Dendritic cell treated with granulocyte-macrophage colony-stimulating factor and Interleukin-4, amounts not matched to agents 40 ng/mL and 50 ng/mL, for 4 days (primary cell): Measurements from ENCODE around the gene JAK1.
"Not testable (repeated sequence)": the region's sequence is repeated elsewhere in the genome, so short reads cannot be mapped to it uniquely, and the experiment has no call there.

Experiments
- H3K27ac Mint-ChIP-seq: one replicate; pipeline ENCODE4 v1.8.0; 2022; ENCODE audit warnings: mild to moderate bottlenecking, mixed read lengths
- H3K27me3 Mint-ChIP-seq: one replicate; pipeline ENCODE4 v1.8.0; 2022; ENCODE audit warnings: mild to moderate bottlenecking, mixed read lengths
- H3K36me3 Mint-ChIP-seq: one replicate; pipeline ENCODE4 v1.8.0; 2022; ENCODE audit warnings: low read depth, mixed read lengths
- H3K4me1 Mint-ChIP-seq: one replicate; pipeline ENCODE4 v1.8.0; 2022; ENCODE audit warnings: low read depth, mixed read lengths
- H3K4me3 Mint-ChIP-seq: one replicate; pipeline ENCODE4 v1.8.0; 2022; ENCODE audit warnings: mild to moderate bottlenecking, moderate library complexity, mixed read lengths
- H3K9me3 Mint-ChIP-seq: one replicate; pipeline ENCODE4 v1.8.0; 2022; ENCODE audit warnings: mixed read lengths
- intact Hi-C: fragments of 100-400 bp; cut with micrococcal nuclease; formaldehyde crosslinking; loops from one replicate; pipeline ENCODE4 v1.15.0; 2022

The JAK1 gene

DNA sequence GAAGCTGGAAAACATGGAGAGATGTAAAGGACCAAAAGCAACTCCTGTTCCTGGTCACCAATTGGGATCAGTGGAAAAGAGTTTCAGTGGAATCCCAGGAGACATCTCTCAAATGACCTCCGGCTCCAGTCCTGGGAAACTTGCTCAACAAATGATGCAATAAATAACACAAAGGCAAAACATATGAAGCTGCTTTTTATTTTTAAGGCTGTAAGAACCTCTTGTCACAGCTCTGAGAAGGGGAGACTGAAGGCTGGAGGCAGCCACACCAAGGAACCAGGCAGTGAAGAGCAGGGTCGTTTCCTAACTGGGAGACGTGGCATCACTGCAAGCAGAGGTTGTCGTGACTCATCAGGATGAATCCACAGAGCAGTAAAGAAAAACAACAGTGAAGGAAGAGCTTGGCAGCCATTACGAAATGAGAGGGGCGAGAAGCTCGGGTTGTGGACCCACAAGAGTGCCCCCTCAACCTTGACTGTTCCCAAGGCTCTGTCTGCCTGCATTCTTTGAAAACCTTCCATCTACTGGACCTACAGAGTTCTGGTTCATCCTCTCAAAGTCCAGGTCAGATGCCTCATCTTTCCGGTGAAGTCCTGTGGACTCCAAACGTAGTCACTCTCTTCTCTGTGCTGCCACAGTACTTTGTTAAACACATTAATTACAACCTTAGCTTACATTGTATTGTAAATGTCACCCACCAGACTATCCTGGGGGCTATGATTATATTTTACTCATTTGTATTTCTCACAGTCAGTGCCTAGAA, 32.1 kb downstream of the JAK1 start:
- Mint-ChIP-seq H3K27me3 (no peaks in the 10 kb centered on the region), H3K36me3 (no peaks in the 10 kb centered on the region), H3K9me3 (no peaks in the 10 kb centered on the region), H3K4me1 (peaks cover 70% of the 10 kb centered on the region), H3K27ac (peak overlapping the region; percentile 83), H3K4me3 (no peak overlapping the region)
- intact Hi-C loops: no loop called here

DNA sequence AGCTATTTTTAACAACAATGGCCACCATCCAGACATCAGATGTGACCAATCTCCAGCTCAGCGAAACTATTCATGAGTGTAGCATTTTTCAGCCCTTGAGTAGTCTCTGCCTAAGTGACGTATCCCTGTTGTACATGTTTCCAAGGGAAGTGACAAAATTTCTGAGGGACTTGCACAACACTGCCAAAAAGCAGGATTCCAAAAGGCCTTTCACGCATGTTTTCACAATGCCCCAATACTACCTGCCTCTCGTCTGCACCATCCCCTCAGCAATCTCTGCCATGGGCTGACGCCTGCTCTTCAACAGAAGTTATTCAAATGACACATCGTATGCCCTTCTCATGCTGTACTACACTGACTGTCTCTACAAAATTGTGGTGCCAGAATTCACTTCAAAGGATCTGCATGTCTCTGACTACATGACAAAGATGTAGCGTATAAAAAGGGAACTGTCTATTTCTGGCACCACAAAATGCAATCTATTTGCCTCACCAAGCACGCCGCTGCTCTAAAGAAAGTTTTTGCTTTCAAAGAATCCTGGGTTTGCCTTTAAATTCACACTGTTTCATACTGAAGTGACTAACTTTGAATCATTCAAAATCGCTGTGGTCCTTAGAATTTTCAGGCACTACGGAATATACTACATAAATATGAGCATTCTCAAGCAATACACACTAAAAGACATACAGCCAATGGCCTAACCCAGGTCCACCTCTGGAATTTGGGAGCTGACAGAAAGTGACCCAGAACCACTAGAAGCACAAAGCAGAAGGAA, 32.9 kb downstream of the JAK1 start:
- no peaks in the 10 kb centered on the region for H3K27me3 Mint-ChIP-seq
- intact Hi-C loops: loop anchor here (2.0 kb wide), 1 partner anchor 67 kb away; no protein-coding TSS in a partner anchor
- H3K27ac Mint-ChIP-seq: peak overlapping the region; percentile 83
- no peaks in the 10 kb centered on the region for H3K36me3 Mint-ChIP-seq
- peak overlapping the region; percentile 20 for H3K4me3 Mint-ChIP-seq
- H3K4me1 Mint-ChIP-seq: peaks cover 65% of the 10 kb centered on the region
- H3K9me3 Mint-ChIP-seq: no peaks in the 10 kb centered on the region

DNA sequence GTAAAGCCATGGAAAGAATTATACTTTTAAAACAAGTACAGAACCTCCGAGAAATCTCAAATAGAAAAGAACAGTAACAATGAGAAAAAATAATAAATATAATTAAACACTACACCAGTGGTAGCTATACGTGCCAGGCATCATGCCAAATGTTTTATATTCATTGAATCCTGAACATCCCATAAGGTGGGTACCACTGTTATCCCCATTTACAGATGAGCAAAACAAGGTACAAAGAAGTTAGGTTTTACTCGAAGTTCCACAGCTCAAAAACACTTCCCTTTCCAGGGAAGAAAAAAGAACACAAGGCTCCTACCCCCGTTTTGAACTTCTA, 33.4 kb downstream of the JAK1 start:
- Mint-ChIP-seq H3K4me3 (peak overlapping the region; percentile 20), H3K4me1 (peaks cover 67% of the 10 kb centered on the region), H3K27ac (peak overlapping the region; percentile 83), H3K9me3 (no peaks in the 10 kb centered on the region), H3K36me3 (no peaks in the 10 kb centered on the region), H3K27me3 (no peaks in the 10 kb centered on the region)
- intact Hi-C loops: loop anchor here (2.0 kb wide), 1 partner anchor 68 kb away; no protein-coding TSS in a partner anchor

DNA sequence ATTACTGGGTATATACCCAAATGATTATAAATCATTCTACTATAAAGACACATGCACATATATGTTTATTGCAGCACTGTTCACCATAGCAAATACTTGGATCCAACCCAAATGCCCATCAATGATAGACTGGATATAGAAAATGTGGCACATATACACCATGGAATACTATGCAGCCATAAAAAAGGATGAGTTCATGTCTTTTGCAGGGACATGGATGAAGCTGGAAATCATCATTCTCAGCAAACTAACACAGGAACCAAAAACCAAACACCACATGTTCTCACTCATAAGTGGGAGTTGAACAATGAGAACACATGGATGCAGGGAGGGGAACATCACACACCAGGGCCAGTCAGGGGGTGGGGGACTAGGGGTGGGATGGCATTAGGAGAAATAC, 35.7 kb downstream of the JAK1 start:
- H3K9me3 Mint-ChIP-seq, H3K4me3 Mint-ChIP-seq, H3K36me3 Mint-ChIP-seq, H3K27me3 Mint-ChIP-seq, H3K27ac Mint-ChIP-seq, intact Hi-C loops: not testable (repeated sequence)
- peaks cover 71% of the 10 kb centered on the region for H3K4me1 Mint-ChIP-seq

DNA sequence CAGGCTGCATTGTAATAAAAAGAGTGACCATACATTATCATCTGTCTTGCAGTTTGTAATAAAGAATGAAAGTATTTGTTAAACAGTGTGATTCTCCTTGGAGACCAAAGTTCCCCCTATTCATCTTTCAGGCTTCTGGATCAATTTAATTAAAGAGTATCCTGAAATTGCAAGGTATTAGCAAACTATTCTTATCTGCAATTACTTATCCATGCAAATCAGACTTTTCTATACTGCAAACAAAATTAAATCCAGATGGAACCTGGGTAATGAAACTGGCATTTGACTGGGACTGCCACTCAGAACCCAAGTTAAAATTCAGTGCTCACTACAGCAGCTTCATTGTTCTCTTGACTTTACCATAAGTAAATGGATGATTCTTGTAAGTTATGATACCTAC, 37.1 kb downstream of the JAK1 start:
- Mint-ChIP-seq H3K4me1 (peaks cover 70% of the 10 kb centered on the region), H3K36me3 (peaks cover 7% of the 10 kb centered on the region), H3K9me3 (no peaks in the 10 kb centered on the region), H3K4me3 (no peak overlapping the region), H3K27me3 (no peaks in the 10 kb centered on the region), H3K27ac (no peak overlapping the region)
- intact Hi-C loops: no loop called here

DNA sequence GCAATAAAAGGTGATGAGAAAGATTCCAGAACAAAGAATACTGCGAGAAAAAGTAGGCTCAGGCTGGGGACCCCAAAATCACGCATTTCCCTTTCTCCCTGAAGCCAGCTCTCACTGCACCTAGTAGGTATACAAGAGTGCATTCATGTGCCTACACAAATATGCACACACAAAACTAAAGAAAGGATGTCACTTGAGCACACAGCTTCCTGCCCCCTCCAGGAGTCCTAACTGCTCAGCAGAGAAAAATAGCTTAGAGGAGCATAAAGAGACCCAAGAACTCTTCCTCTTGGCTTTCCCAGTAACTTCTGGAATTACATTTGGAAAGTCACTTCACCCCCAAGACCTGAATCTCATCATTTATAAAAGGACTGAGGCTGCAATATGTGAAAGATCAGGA, 38.0 kb downstream of the JAK1 start:
- H3K9me3 Mint-ChIP-seq: no peaks in the 10 kb centered on the region
- peaks cover 65% of the 10 kb centered on the region for H3K4me1 Mint-ChIP-seq
- H3K4me3 Mint-ChIP-seq: no peak overlapping the region
- H3K27ac Mint-ChIP-seq: no peak overlapping the region
- H3K36me3 Mint-ChIP-seq: peaks cover 7% of the 10 kb centered on the region
- intact Hi-C loops: no loop called here
- no peaks in the 10 kb centered on the region for H3K27me3 Mint-ChIP-seq

DNA sequence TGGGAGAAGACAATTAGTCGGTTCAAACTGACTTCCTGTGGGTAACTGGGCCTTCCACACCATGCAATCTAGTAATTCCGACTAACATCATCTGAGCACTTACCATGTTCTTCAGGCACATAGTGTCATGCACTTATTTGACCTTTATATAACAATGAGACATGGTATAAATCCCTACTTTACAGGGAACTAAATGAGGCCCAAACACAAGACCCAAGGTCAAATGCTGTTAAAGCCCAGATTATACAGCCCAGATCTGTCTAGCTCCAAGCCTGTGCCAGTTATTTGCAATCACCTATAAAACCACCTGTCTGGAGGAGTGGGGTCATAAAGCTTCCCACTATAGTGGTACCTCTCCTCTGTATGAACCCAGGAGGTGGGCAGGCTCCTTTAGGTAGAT, 40.8 kb downstream of the JAK1 start:
- Mint-ChIP-seq H3K27me3 (no peaks in the 10 kb centered on the region), H3K9me3 (no peaks in the 10 kb centered on the region), H3K36me3 (peaks cover 7% of the 10 kb centered on the region), H3K4me1 (peaks cover 72% of the 10 kb centered on the region), H3K4me3 (no peak overlapping the region), H3K27ac (no peak overlapping the region)
- intact Hi-C loops: no loop called here

DNA sequence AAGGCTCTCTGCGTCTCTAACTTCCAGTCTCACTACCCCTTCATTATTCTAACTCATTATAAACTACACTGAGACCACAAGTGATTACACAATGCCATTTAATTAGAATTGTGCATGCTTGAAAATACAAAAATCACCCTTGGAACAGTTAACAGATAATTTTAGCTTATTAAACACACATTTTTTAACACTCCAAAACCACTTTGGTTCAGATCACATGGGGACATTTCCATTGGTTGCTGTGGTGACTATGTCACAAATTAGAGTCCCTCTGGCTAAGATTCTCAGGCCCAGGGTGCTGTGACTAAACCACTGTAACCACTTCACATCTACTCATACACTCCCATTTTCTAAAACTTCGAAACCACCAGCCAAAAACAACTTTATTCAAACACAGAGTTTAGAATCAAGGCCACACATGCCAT, 43.0 kb downstream of the JAK1 start:
- intact Hi-C loops: loop anchor here (5.0 kb wide), 1 partner anchor 34 kb away; no protein-coding TSS in a partner anchor

DNA sequence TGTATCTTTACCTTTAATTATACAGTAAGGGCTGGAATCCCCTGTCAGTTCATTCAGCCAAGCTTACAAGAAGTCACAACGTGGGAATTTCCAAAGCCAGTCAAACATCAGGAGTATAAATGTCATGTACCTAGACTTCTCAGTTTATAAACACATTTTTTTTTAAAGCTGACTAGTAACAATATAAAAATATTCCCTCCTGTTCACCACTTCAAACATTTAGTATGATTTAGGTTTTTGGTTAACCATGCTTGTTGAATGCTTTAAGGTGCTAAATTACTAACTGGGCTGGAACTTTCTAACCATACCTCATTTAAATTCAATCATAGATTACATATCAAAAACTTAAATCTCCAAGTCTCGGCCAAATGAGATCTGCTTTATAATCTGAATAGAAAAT, 44.0 kb downstream of the JAK1 start:
- Mint-ChIP-seq H3K36me3 (peaks cover 7% of the 10 kb centered on the region), H3K27ac (no peak overlapping the region), H3K9me3 (no peaks in the 10 kb centered on the region), H3K27me3 (no peaks in the 10 kb centered on the region), H3K4me3 (no peak overlapping the region), H3K4me1 (peaks cover 66% of the 10 kb centered on the region)
- intact Hi-C loops: loop anchor here (5.0 kb wide), 1 partner anchor 35 kb away; no protein-coding TSS in a partner anchor

More for the DNA sequence above, 43.0 kb downstream of the JAK1 start:
- Mint-ChIP-seq H3K9me3 (no peaks in the 10 kb centered on the region), H3K36me3 (peaks cover 7% of the 10 kb centered on the region), H3K27ac (peak overlapping the region; percentile 7), H3K4me3 (no peak overlapping the region), H3K27me3 (no peaks in the 10 kb centered on the region), H3K4me1 (peaks cover 62% of the 10 kb centered on the region)

DNA sequence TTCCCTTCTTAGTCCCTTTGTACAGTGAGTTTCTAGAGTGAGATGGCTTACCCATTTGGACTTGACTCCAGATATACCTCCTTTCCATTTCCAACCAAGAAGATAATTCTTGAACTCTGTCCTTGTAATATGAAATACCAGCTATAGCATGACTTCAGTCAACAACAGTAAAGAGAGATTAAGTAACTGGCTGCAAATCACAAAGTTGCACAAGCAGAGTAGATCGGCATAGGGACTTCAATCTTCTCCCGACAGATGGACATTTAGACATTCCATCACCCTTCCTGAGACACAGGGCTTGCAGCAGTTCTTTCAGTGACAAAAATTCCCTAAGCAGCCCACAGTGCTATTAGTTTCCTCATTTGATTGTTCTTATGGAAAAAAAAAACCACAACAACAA, 44.6 kb downstream of the JAK1 start:
- Mint-ChIP-seq H3K4me1 (peaks cover 67% of the 10 kb centered on the region), H3K4me3 (no peak overlapping the region), H3K36me3 (peaks cover 2% of the 10 kb centered on the region), H3K27ac (no peak overlapping the region), H3K27me3 (no peaks in the 10 kb centered on the region), H3K9me3 (no peaks in the 10 kb centered on the region)
- intact Hi-C loops: loop anchor here (5.0 kb wide), 1 partner anchor 36 kb away; no protein-coding TSS in a partner anchor

DNA sequence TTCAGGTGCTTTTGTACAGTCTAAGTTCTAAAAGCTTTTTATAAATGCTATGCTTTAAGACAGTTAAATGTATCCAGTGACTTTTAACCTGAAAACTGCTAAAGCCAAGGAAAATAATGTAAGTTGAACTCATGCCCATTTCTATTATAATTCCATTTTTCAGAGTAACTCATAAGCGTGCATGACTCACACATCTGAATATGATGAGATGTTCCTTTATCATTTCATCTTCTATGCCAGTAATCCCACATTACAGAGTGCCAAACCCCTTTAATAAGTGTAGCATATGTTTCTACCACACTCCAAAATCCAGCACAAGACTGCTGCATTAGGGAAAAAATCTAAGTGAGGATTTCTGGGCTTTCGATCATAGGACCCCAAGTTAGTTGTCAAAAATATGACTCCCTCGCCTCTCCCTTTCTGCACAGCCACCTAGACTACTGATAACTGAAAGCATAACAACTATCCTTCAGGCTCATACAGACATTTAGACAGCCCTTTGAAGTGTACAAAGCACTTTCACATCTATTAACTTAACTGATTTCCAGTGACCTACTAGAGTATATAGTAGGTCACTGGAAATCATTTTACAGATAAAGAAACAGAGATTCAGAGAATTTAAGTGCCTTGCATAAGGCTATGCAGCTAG, 45.3 kb downstream of the JAK1 start:
- no peak overlapping the region for H3K27ac Mint-ChIP-seq
- H3K27me3 Mint-ChIP-seq: no peaks in the 10 kb centered on the region
- peaks cover 65% of the 10 kb centered on the region for H3K4me1 Mint-ChIP-seq
- no peak overlapping the region for H3K4me3 Mint-ChIP-seq
- no peaks in the 10 kb centered on the region for H3K36me3 Mint-ChIP-seq
- intact Hi-C loops: loop anchor here (5.0 kb wide), 1 partner anchor 36 kb away; no protein-coding TSS in a partner anchor
- H3K9me3 Mint-ChIP-seq: no peaks in the 10 kb centered on the region

DNA sequence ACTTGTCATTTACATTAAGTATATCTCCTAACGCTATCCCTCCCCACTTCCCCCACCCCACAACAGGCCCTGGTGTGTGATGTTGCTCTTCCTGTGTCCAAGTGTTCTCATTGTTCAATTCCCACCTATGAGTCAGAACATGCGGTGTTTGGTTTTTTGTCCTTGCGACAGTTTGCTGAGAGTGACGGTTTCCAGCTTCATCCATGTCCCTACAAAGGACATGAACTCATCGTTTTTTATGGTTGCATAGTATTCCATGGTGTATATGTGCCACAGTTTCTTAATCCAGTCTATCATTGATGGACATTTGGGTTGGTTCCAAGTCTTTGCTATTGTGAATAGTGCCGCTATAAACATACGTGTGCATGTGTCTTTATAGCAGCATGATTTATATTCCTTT, 47.2 kb downstream of the JAK1 start:
- H3K27me3 Mint-ChIP-seq, intact Hi-C loops, H3K36me3 Mint-ChIP-seq, H3K9me3 Mint-ChIP-seq, H3K27ac Mint-ChIP-seq, H3K4me3 Mint-ChIP-seq: not testable (repeated sequence)
- peaks cover 63% of the 10 kb centered on the region for H3K4me1 Mint-ChIP-seq

DNA sequence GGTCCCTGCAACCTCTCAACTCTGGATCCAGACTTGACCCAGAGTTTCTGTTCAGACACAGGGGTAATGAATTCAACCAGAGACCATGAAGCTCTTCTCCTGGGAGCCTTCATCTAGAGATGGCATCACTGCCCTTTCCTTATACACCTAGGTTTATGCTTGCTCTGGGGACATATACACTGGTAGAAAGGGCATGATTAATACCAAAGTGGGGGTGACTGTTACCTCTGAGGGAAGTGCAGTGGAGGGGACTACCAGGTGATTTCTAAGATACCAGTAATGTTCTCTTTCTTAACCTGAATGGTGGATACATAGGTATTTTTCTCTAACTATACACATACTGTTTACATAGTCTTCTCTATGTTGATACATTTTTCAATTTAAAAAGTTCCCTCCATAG, 48.4 kb downstream of the JAK1 start:
- intact Hi-C loops: no loop called here
- Mint-ChIP-seq H3K27me3 (no peaks in the 10 kb centered on the region), H3K36me3 (no peaks in the 10 kb centered on the region), H3K9me3 (no peaks in the 10 kb centered on the region), H3K4me3 (no peak overlapping the region), H3K4me1 (peaks cover 61% of the 10 kb centered on the region), H3K27ac (no peak overlapping the region)

DNA sequence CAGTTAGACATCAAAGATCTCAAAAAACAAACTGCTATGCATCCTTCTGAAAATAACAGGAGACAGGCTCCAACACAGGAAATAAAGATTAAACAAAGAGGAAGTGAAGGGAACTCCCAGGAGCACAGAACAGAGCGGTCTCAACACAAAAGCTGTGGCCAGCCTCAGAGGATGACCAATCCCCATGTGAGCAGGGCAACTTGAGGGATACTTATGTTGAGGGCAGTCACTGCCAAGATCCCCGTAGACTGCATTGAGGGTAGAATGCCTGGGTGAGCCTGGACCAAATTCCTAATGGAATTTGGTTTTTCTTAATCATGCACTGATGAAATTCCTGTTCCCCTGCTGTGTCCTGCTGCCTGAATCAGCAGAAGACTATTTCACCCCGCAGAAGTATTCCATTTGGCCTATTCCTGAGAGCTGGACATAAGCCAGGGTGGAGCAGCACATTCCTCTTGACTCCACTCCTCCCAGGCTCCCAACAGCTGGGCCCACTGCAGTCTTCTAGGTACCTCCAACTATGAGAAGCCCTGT, 49.0 kb downstream of the JAK1 start:
- Mint-ChIP-seq H3K27me3 (no peaks in the 10 kb centered on the region), H3K4me3 (no peak overlapping the region), H3K27ac (no peak overlapping the region), H3K36me3 (no peaks in the 10 kb centered on the region), H3K4me1 (peaks cover 58% of the 10 kb centered on the region), H3K9me3 (no peaks in the 10 kb centered on the region)
- intact Hi-C loops: no loop called here
